ENCODE results near the gene DAB2IP. TPM values are rescaled to one million over a fixed set of nuclear protein-coding genes. Genes with fewer than 3 reads are reported as not detected.
A peak's percentile ranks its signal among the peaks of the same experiment; 100 is the strongest.

Gene DAB2IP
- total and polyA plus RNA-seq, 8 donors = 17.5 to 303 (median 45.6) TPM

GRCh38 chr9:121822093-121823085, 171.0 kb downstream of the DAB2IP start:
- H3K4me1 ChIP-seq = peaks cover 0 to 10% (median 5%) of the 10 kb centered on the region in 4 donors
- intact Hi-C loops (cut with DNase I; ENCODE audit: low total_unique reads) = no loop called here
- no peak overlapping the region for H3K4me3 ChIP-seq
- 82 to 93% (median 88%) methylated on average over 34 of the region's 34 CpGs for WGBS, 5 donors
- peaks cover 0 to 10% (median 0%) of the 10 kb centered on the region in 4 donors for H3K36me3 ChIP-seq
- no peak for DNase-seq
- no peaks in the 10 kb centered on the region for H3K27me3 ChIP-seq
- TF ChIP-seq EP300 (IDR thresholded peaks at IDR 0.05) = no peak
- no peak for TF ChIP-seq POLR2A (IDR thresholded peaks at IDR 0.05)
- TF ChIP-seq POLR2AphosphoS5 (IDR thresholded peaks at IDR 0.05) = no peak
- TF ChIP-seq CTCF (IDR thresholded peaks at IDR 0.05) = no peak
- no peak overlapping the region for H3K27ac ChIP-seq
- no peaks in the 10 kb centered on the region for H3K9me3 ChIP-seq

GRCh38 chr9:121823451-121824169, 172.2 kb downstream of the DAB2IP start:
- Histone ChIP-seq H3K9me3 (no peaks in the 10 kb centered on the region), H3K4me3 (no peak overlapping the region), H3K27ac (no peak overlapping the region), H3K4me1 (peaks cover 0 to 10% (median 5%) of the 10 kb centered on the region in 4 donors), H3K27me3 (no peaks in the 10 kb centered on the region), H3K36me3 (peaks cover 0 to 10% (median 0%) of the 10 kb centered on the region in 4 donors)
- 90 to 92% (median 91%) methylated on average over 13 of the region's 13 CpGs for WGBS, 5 donors
- intact Hi-C loops (cut with DNase I; ENCODE audit: low total_unique reads) = no loop called here
- no peak for DNase-seq
- TF ChIP-seq CTCF (IDR thresholded peaks at IDR 0.05) = no peak
- no peak for TF ChIP-seq POLR2A (IDR thresholded peaks at IDR 0.05)
- TF ChIP-seq EP300 (IDR thresholded peaks at IDR 0.05) = no peak
- TF ChIP-seq POLR2AphosphoS5 (IDR thresholded peaks at IDR 0.05) = no peak

- H3K4me1 ChIP-seq = peaks cover 0 to 10% (median 3%) of the 10 kb centered on the region in 4 donors
- intact Hi-C loops (cut with DNase I; ENCODE audit: low total_unique reads) = no loop called here
- peak in 1 of 2 donors; percentile 46 for DNase-seq
- H3K27ac ChIP-seq = no peak overlapping the region
- H3K9me3 ChIP-seq = no peaks in the 10 kb centered on the region
- WGBS, 5 donors = 35 to 62% (median 53%) methylated on average over 4 of the region's 4 CpGs
- peaks cover 0 to 10% (median 0%) of the 10 kb centered on the region in 4 donors for H3K36me3 ChIP-seq
- TF ChIP-seq EP300 (IDR thresholded peaks at IDR 0.05) (no peak), POLR2AphosphoS5 (IDR thresholded peaks at IDR 0.05) (no peak), POLR2A (IDR thresholded peaks at IDR 0.05) (no peak), CTCF (IDR thresholded peaks at IDR 0.05) (no peak)
- no peaks in the 10 kb centered on the region for H3K27me3 ChIP-seq
- H3K4me3 ChIP-seq = no peak overlapping the region
Observed at GRCh38 chr9:121824651-121825030, 173.2 kb downstream of the DAB2IP start.

GRCh38 chr9:121825031-121825691, 173.7 kb downstream of the DAB2IP start:
- Histone ChIP-seq H3K4me1 (peaks cover 0 to 10% (median 3%) of the 10 kb centered on the region in 4 donors), H3K27me3 (no peaks in the 10 kb centered on the region), H3K9me3 (no peaks in the 10 kb centered on the region), H3K27ac (no peak overlapping the region), H3K4me3 (no peak overlapping the region), H3K36me3 (peaks cover 0 to 10% (median 0%) of the 10 kb centered on the region in 4 donors)
- 56 to 71% (median 59%) methylated on average over 12 of the region's 12 CpGs for WGBS, 5 donors
- TF ChIP-seq CTCF (IDR thresholded peaks at IDR 0.05) (no peak), EP300 (IDR thresholded peaks at IDR 0.05) (no peak), POLR2AphosphoS5 (IDR thresholded peaks at IDR 0.05) (no peak), POLR2A (IDR thresholded peaks at IDR 0.05) (no peak)
- no peak for DNase-seq
- intact Hi-C loops (cut with DNase I; ENCODE audit: low total_unique reads) = no loop called here

Data from stomach (tissue), 9 donors.